Cardiac muscle cell (in vitro differentiated cells and primary cell): ENCODE measurements around the gene DLGAP1. TPM values are rescaled to one million over a fixed set of nuclear protein-coding genes. Genes with fewer than 3 reads are reported as not detected.

Source experiments
- DNase-seq, 2 donors: peaks; one replicate each; pipeline versions ENCODE4 v3.0.0 to v3.0.0-alpha.2; 2010 to 2017; ENCODE audit warnings: low read depth in 1 of 2, low spot score in 1 of 2
- H3K27ac ChIP-seq: fragments of 200-600 bp; sonication (generic); 2 replicates; pipeline ENCODE4 v1.5.1; 2016
- H3K27me3 ChIP-seq: fragments of 200-600 bp; sonication (generic); 2 replicates; pipeline ENCODE4 v1.6.0; 2016; ENCODE audit warnings: control low read depth
- H3K36me3 ChIP-seq: fragments of 200-600 bp; sonication (generic); 2 replicates; pipeline ENCODE4 v1.5.1; 2016; ENCODE audit warnings: control low read depth
- H3K4me1 ChIP-seq: fragments of 200-600 bp; sonication (generic); 2 replicates; pipeline ENCODE4 v1.8.1; 2017; ENCODE audit warnings: low read depth, mild to moderate bottlenecking, mixed run types
- H3K4me3 ChIP-seq: fragments of 200-600 bp; sonication (generic); 2 replicates; pipeline ENCODE4 v1.5.1; 2016; ENCODE audit warnings: mild to moderate bottlenecking
- H3K9me3 ChIP-seq: fragments of 200-600 bp; sonication (generic); 2 replicates; pipeline ENCODE4 v1.5.1; 2017; ENCODE audit warnings: low read depth, mild to moderate bottlenecking, control low read depth
- CTCF ChIP-seq: IDR thresholded peaks from 2 replicates; pipeline ENCODE4 v1.5.1; 2012; ENCODE audit warnings: low read depth, mild to moderate bottlenecking, low read length
- polyA plus RNA-seq: library from polyadenylated mRNA; unstranded; fragments of >200 nt; fragmentation: Nextera tagmentation; extraction: Ambion mirVana; gene quantifications from 2 replicates; pipeline ENCODE4 v1.2.1, GENCODE V29; 2016
- total RNA-seq: library from RNA; depleted of rRNA; stranded (reverse); fragments of >200 nt; gene quantifications from 2 replicates; pipeline ENCODE4 v1.2.3, GENCODE V29; 2016

Gene DLGAP1
- total and polyA plus RNA-seq, 2 experiments from 2014 or later, result 2.5 to 7.9 TPM

DNA sequence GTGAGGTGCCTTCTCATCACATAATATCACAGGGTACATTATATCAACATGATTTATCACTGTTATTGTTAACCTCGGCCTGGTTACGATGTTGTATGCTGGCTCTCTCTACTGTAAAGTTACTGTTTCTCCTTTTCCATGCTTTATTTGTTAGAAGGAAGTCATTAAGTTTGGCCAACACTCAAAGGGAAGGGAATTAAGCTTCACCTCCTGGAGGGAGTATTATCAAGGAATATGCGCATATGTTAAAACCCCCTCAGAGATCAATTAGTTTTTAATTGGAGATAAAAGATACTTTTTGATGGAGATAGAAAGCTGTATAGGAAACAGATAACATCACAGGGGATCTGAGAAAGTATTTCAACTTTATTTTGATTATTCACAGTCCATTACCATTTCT is 221.6 kb downstream of the DLGAP1 start:
- Histone ChIP-seq H3K4me1 (no peaks in the 10 kb centered on the region), H3K27me3 (peaks cover 19% of the 10 kb centered on the region), H3K4me3 (no peak overlapping the region), H3K27ac (no peak overlapping the region), H3K9me3 (no peaks in the 10 kb centered on the region), H3K36me3 (no peaks in the 10 kb centered on the region)
- no peak for TF ChIP-seq CTCF
- no peak for DNase-seq

GRCh38 chr18:4232656-4233055 is 222.5 kb downstream of the DLGAP1 start:
- no peak for DNase-seq
- peaks cover 19% of the 10 kb centered on the region for H3K27me3 ChIP-seq
- no peaks in the 10 kb centered on the region for H3K36me3 ChIP-seq
- H3K9me3 ChIP-seq, result no peaks in the 10 kb centered on the region
- TF ChIP-seq CTCF, result no peak
- H3K4me3 ChIP-seq, result no peak overlapping the region
- no peaks in the 10 kb centered on the region for H3K4me1 ChIP-seq
- H3K27ac ChIP-seq, result no peak overlapping the region

- DNase-seq, result no peak
- no peak for TF ChIP-seq CTCF
- Histone ChIP-seq H3K27ac (no peak overlapping the region), H3K27me3 (peaks cover 14% of the 10 kb centered on the region), H3K9me3 (no peaks in the 10 kb centered on the region), H3K4me1 (no peaks in the 10 kb centered on the region), H3K4me3 (no peak overlapping the region), H3K36me3 (no peaks in the 10 kb centered on the region)
Measured at GRCh38 chr18:4231260-4231659, 223.8 kb downstream of the DLGAP1 start.

DNA sequence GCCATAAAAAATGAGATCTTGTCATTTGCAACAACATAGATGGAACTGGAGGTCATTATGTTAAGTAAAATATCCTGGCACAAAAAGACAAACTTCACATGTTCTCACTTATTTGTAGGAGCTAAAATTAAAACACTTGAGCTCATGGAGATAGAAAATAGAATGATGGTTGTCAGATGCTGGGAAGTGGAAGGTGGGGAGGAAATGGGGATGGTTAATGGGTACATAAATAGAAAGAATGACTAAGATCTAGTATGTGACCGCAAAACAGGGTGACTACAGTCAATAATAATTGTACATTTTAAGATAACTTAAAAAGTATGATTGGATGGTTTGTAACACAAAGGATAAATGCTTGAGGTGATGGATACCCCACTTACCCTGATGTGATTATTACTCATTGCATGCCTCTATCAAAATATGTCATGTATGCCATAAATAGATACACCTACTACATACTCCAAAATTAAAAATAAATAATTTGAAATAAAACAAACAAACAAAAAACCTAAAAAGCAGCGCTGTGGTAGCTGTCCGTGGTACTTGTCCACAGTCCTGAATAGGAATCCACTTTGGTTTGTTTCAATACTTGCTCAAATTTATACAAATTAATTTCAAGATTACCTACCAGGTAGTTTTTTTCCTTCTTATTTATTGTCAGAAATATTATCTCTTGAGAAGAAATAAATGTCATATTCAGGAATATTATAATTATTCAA is 224.5 kb downstream of the DLGAP1 start:
- Histone ChIP-seq H3K4me3 (no peak overlapping the region), H3K27me3 (peaks cover 12% of the 10 kb centered on the region), H3K9me3 (no peaks in the 10 kb centered on the region), H3K36me3 (no peaks in the 10 kb centered on the region), H3K4me1 (no peaks in the 10 kb centered on the region), H3K27ac (no peak overlapping the region)
- TF ChIP-seq CTCF, result no peak
- DNase-seq, result peak in 1 of 2 donors; percentile 23

- Histone ChIP-seq H3K27me3 (no peaks in the 10 kb centered on the region), H3K4me3 (no peak overlapping the region), H3K9me3 (no peaks in the 10 kb centered on the region), H3K4me1 (no peaks in the 10 kb centered on the region), H3K27ac (no peak overlapping the region), H3K36me3 (no peaks in the 10 kb centered on the region)
- no peak for TF ChIP-seq CTCF
- no peak for DNase-seq
Measured at GRCh38 chr18:4224031-4224704, 230.9 kb downstream of the DLGAP1 start.
